ENCODE measurements around the gene MSH5. TPM values are rescaled to one million over a fixed set of nuclear protein-coding genes. Genes with fewer than 3 reads are reported as not detected.

The MSH5 gene
- total and polyA plus RNA-seq, 2 donors (not counting 1 experiment from before 2014, with no cell fraction given) = 4.3 to 6.0 TPM

GRCh38 chr6:31778193-31778592 is 38.4 kb downstream of the MSH5 start:
- Histone ChIP-seq H3K27ac (ENCODE audit: insufficient read depth, low read length) (no peak overlapping the region), H3K27me3 (ENCODE audit: control insufficient read depth, insufficient read depth, low read length) (no peaks in the 10 kb centered on the region), H2AFZ (ENCODE audit: low read length) (no peak overlapping the region), H3K9me3 (ENCODE audit: control insufficient read depth, insufficient read depth, low read depth, low read length) (no peaks in the 10 kb centered on the region), H4K20me1 (ENCODE audit: control insufficient read depth, extremely low read depth, insufficient read depth, low read length) (no peaks in the 10 kb centered on the region), H3K9ac (ENCODE audit: insufficient read depth, low read length) (no peak overlapping the region), H3K36me3 (ENCODE audit: control insufficient read depth, insufficient read depth, low read length) (peaks cover 16% of the 10 kb centered on the region), H3K4me1 (ENCODE audit: control insufficient read depth, extremely low read depth, insufficient read depth, low read length) (peaks cover 7% of the 10 kb centered on the region), H3K4me2 (ENCODE audit: extremely low read depth, insufficient read depth, low read length) (no peak overlapping the region), H3K4me3 (replicated peaks in 1 of 4; ENCODE audit: control extremely low read depth in 1 of 4, insufficient read depth in 1 of 4, low read depth in 3 of 4, low read length in 4 of 4) (no peak overlapping the region), H3K79me2 (ENCODE audit: control insufficient read depth, insufficient read depth, low read length) (no peaks in the 10 kb centered on the region)
- no peak for DNase-seq (ENCODE audit: low read depth in 2 of 2)
- no peak for TF ChIP-seq CTCF (conservative IDR thresholded peaks at IDR 0.05 in 1 of 2, IDR thresholded peaks at IDR 0.05 in 1 of 2; ENCODE audit: low read depth in 1 of 2, low read length in 2 of 2)
- TF ChIP-seq EZH2 (IDR thresholded peaks at IDR 0.05; ENCODE audit: low read length, missing control alignments) = no peak

DNA sequence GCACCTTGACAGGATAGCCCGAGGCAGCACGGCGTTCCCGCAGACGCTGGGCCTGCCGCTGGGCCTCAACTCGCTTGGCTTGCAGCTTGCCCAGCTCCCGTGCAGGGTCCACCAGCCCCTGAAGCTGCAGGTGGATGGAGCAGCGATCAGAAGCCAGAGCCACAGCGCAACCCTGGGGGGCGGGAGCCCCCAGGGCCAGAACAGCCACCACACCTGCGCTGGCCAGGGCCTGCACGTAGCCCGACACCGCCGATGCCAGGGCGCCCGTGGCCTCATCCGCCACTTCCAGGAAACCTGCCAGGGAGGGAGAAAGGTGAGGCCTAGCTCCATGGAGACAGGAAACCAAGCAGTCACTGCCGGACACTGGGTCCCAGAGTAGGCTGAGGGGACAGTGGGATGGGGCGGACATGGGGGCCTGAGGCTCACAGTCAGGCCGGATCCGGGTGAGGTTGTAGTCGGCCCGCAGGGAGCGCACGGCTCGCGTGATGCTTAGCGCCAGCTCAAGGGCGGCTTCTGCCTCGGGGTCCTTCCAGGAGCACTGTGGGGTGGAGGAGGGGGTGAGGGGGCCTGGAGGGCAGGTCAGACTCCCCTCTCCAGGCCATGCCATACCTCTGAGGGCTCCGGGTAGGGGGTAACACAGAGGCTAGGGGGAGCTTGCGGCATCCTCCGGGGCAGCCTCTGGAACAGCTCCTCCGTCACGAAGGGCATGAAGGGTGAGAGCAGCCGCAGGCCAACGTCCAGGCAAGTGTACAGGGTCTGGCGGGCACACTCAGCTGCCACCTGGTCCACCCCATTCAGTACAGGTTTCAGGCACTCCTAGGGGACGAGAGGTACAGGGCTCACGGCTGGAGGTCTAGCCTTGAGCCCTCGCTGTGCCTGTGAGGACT is 39.4 kb downstream of the MSH5 start:
- no peak overlapping the region for H3K4me2 ChIP-seq (ENCODE audit: extremely low read depth, insufficient read depth, low read length)
- H3K36me3 ChIP-seq (ENCODE audit: control insufficient read depth, insufficient read depth, low read length) = peaks cover 18% of the 10 kb centered on the region
- no peaks in the 10 kb centered on the region for H4K20me1 ChIP-seq (ENCODE audit: control insufficient read depth, extremely low read depth, insufficient read depth, low read length)
- H3K79me2 ChIP-seq (ENCODE audit: control insufficient read depth, insufficient read depth, low read length) = no peaks in the 10 kb centered on the region
- H3K4me3 ChIP-seq (replicated peaks in 1 of 4; ENCODE audit: control extremely low read depth in 1 of 4, insufficient read depth in 1 of 4, low read depth in 3 of 4, low read length in 4 of 4) = no peak overlapping the region
- no peak overlapping the region for H3K27ac ChIP-seq (ENCODE audit: insufficient read depth, low read length)
- no peak overlapping the region for H3K9ac ChIP-seq (ENCODE audit: insufficient read depth, low read length)
- H3K27me3 ChIP-seq (ENCODE audit: control insufficient read depth, insufficient read depth, low read length) = no peaks in the 10 kb centered on the region
- TF ChIP-seq CTCF (conservative IDR thresholded peaks at IDR 0.05 in 1 of 2, IDR thresholded peaks at IDR 0.05 in 1 of 2; ENCODE audit: low read depth in 1 of 2, low read length in 2 of 2) = no peak
- TF ChIP-seq EZH2 (IDR thresholded peaks at IDR 0.05; ENCODE audit: low read length, missing control alignments) = no peak
- H3K9me3 ChIP-seq (ENCODE audit: control insufficient read depth, insufficient read depth, low read depth, low read length) = no peaks in the 10 kb centered on the region
- H3K4me1 ChIP-seq (ENCODE audit: control insufficient read depth, extremely low read depth, insufficient read depth, low read length) = peaks cover 7% of the 10 kb centered on the region
- DNase-seq (ENCODE audit: low read depth in 2 of 2) = no peak
- no peak overlapping the region for H2AFZ ChIP-seq (ENCODE audit: low read length)

DNA sequence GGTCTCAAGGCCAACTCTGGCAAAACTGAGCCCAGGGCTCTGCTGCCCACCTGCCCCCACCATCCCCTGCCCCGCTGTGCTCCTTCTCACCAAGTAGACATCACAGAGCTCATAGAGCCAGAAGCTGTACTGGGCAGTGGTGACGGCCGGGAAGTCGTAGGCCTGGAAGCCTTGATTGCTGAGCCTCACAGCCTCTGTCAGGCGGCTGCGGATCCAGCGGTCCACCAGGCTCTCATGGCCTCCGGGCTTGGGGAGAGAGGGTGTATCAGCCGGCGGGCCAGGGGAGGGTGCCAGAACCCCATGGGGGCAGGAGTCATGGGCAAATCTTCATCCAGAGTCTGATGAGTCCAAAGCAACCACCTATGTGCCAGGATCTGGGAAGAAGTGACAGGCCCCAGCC is 40.1 kb downstream of the MSH5 start:
- H3K9ac ChIP-seq (ENCODE audit: insufficient read depth, low read length) = no peak overlapping the region
- H3K36me3 ChIP-seq (ENCODE audit: control insufficient read depth, insufficient read depth, low read length) = peaks cover 20% of the 10 kb centered on the region
- H3K79me2 ChIP-seq (ENCODE audit: control insufficient read depth, insufficient read depth, low read length) = no peaks in the 10 kb centered on the region
- no peaks in the 10 kb centered on the region for H3K27me3 ChIP-seq (ENCODE audit: control insufficient read depth, insufficient read depth, low read length)
- peaks cover 7% of the 10 kb centered on the region for H3K4me1 ChIP-seq (ENCODE audit: control insufficient read depth, extremely low read depth, insufficient read depth, low read length)
- no peaks in the 10 kb centered on the region for H4K20me1 ChIP-seq (ENCODE audit: control insufficient read depth, extremely low read depth, insufficient read depth, low read length)
- no peak for TF ChIP-seq EZH2 (IDR thresholded peaks at IDR 0.05; ENCODE audit: low read length, missing control alignments)
- no peak for TF ChIP-seq CTCF (conservative IDR thresholded peaks at IDR 0.05 in 1 of 2, IDR thresholded peaks at IDR 0.05 in 1 of 2; ENCODE audit: low read depth in 1 of 2, low read length in 2 of 2)
- no peak overlapping the region for H3K27ac ChIP-seq (ENCODE audit: insufficient read depth, low read length)
- H3K9me3 ChIP-seq (ENCODE audit: control insufficient read depth, insufficient read depth, low read depth, low read length) = no peaks in the 10 kb centered on the region
- no peak overlapping the region for H2AFZ ChIP-seq (ENCODE audit: low read length)
- no peak overlapping the region for H3K4me3 ChIP-seq (replicated peaks in 1 of 4; ENCODE audit: control extremely low read depth in 1 of 4, insufficient read depth in 1 of 4, low read depth in 3 of 4, low read length in 4 of 4)
- H3K4me2 ChIP-seq (ENCODE audit: extremely low read depth, insufficient read depth, low read length) = no peak overlapping the region
- no peak for DNase-seq (ENCODE audit: low read depth in 2 of 2)

Data from fibroblast of lung (primary cell).